ENCODE measurements around the gene FASTK. TPM values are rescaled to one million over a fixed set of nuclear protein-coding genes. Genes with fewer than 3 reads are reported as not detected.
A peak's percentile ranks its signal among the peaks of the same experiment; 100 is the strongest.

Gene FASTK
- total RNA-seq, 1 donor from 2014 or later = 96.3 TPM

- no peak for DNase-seq (ENCODE audit: low spot score)
- Mint-ChIP-seq H3K27me3 (ENCODE audit: insufficient read depth) (no peaks in the 10 kb centered on the region), H3K9me3 (no peaks in the 10 kb centered on the region), H3K27ac (peak overlapping the region; percentile 29), H3K36me3 (ENCODE audit: low read depth) (peaks cover 4% of the 10 kb centered on the region), H3K4me1 (ENCODE audit: low read depth) (peaks cover 39% of the 10 kb centered on the region), H3K4me3 (peak overlapping the region; percentile 86)
- intact Hi-C loops (cut with micrococcal nuclease) = no loop called here
Observed at GRCh38 chr7:151061213-151062110, 19.1 kb downstream of the FASTK start.

DNA sequence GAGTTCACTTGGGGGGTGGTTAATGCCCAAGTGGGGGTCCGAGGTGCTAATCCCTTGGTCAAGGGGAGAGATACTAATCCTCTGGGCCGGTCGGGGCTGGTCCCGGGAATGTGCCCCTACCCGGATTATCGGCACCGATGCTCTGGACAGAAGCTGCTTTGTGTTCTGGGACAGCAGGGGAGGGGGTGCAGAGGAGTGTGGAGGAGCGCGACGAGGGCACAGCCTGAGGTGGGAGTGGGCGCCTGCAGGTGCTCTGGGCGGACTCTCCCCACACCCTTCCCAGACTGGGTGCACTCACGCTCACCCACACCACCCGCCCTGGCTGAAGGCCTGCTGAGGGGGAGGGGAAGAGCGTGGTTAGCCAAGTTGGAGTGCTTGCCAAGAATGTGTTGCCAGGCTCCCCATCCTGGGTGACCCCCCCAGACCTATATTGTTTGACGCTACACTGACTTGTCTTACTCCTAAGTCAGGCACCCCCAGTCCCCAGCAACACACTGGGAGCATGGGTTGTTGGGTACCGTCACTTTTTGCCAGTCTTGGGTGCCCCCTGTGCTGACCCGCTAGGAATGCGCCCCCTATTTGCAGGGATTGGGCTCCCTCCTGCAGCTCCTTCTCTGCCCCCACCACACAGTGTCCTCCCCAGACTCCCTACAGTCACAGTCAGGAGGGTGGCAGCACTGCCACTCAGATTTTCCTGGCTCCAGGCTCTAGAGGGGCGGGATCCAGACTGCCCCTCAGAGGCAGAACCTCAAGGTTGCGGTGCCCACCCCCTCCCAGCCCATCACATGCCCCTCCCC, 20.0 kb downstream of the FASTK start:
- Mint-ChIP-seq H3K4me3 (peak overlapping the region; percentile 86), H3K4me1 (ENCODE audit: low read depth) (peaks cover 44% of the 10 kb centered on the region), H3K9me3 (no peaks in the 10 kb centered on the region), H3K27ac (peak overlapping the region; percentile 34), H3K27me3 (ENCODE audit: insufficient read depth) (no peaks in the 10 kb centered on the region), H3K36me3 (ENCODE audit: low read depth) (peaks cover 4% of the 10 kb centered on the region)
- intact Hi-C loops (cut with micrococcal nuclease) = no loop called here
- DNase-seq (ENCODE audit: low spot score) = no peak

- no peaks in the 10 kb centered on the region for H3K9me3 Mint-ChIP-seq
- H3K4me1 Mint-ChIP-seq (ENCODE audit: low read depth) = peaks cover 44% of the 10 kb centered on the region
- H3K4me3 Mint-ChIP-seq = peak overlapping the region; percentile 86
- H3K27me3 Mint-ChIP-seq (ENCODE audit: insufficient read depth) = no peaks in the 10 kb centered on the region
- no peaks in the 10 kb centered on the region for H3K36me3 Mint-ChIP-seq (ENCODE audit: low read depth)
- intact Hi-C loops (cut with micrococcal nuclease) = no loop called here
- H3K27ac Mint-ChIP-seq = peak overlapping the region; percentile 34
- no peak for DNase-seq (ENCODE audit: low spot score)
Observed at GRCh38 chr7:151060113-151060415, 20.5 kb downstream of the FASTK start.

DNA sequence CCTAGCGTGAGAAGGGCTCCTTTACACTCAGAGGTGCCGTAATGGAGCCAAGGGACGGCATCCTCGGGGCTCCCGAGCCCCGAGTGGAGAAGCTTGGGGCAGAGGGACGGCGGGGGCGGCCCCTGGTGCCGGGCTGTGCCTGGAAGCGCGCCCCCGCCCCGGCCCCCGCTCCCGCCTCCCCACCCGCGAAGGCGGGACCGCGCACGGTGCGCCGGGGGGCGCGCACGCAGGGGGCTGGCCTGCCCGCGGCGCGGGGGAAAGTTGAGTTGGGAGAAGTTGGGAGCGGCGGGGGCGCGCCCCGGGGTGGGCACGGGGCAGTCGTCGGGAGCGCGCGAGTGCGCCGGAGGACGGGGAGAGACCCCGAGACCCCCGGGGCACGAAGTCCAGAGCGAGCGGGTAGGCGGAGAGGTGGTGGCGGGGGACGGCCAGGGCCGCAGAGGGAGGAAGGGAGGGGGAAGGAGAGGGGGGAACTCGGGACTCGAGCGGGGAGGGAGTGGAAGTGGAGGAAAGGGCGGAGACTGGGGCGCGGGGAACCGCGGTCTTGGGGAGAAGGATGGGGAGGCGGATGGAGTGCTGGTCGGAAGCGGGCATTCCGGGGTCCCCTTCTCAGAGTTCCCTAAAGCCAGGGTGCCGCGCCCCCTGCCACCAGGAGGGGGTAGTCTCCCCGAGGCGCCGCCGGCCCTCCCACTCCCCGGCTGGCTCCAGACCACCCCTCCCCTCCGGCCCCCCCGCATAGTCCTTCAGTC, 21.1 kb downstream of the FASTK start, which contains the start of gene SLC4A2:
SLC4A2 (plus strand) TSS at position 223 of the 746 bp plus-strand sequence. CDS start 2,399 bp downstream, outside the sequence.
- DNase-seq (ENCODE audit: low spot score) = peak; percentile 70
- peak within 1 kb of the TSS; percentile 92 for H3K27ac Mint-ChIP-seq
- no peaks in the 10 kb centered on the region for H3K9me3 Mint-ChIP-seq
- H3K4me3 Mint-ChIP-seq = peak within 1 kb of the TSS; percentile 93
- peaks cover 44% of the 10 kb centered on the region for H3K4me1 Mint-ChIP-seq (ENCODE audit: low read depth)
- H3K27me3 Mint-ChIP-seq (ENCODE audit: insufficient read depth) = no peaks in the 10 kb centered on the region
- intact Hi-C loops (cut with micrococcal nuclease) = loop anchor here (1.0 to 2.0 kb wide), 2 partner anchors 41 to 52 kb away; no protein-coding TSS in a partner anchor
- H3K36me3 Mint-ChIP-seq (ENCODE audit: low read depth) = no peaks in the 10 kb centered on the region

GRCh38 chr7:151058781-151059366, 21.7 kb downstream of the FASTK start:
- H3K4me1 Mint-ChIP-seq (ENCODE audit: low read depth) = peaks cover 44% of the 10 kb centered on the region
- no peaks in the 10 kb centered on the region for H3K36me3 Mint-ChIP-seq (ENCODE audit: low read depth)
- H3K9me3 Mint-ChIP-seq = no peaks in the 10 kb centered on the region
- intact Hi-C loops (cut with micrococcal nuclease) = loop anchor here (1.0 to 2.0 kb wide), 7 partner anchors 20 to 737 kb away; partner anchors contain the start of genes ABCB8, ABCF2 and FASTK
- peak overlapping the region; percentile 93 for H3K4me3 Mint-ChIP-seq
- H3K27me3 Mint-ChIP-seq (ENCODE audit: insufficient read depth) = no peaks in the 10 kb centered on the region
- peak overlapping the region; percentile 92 for H3K27ac Mint-ChIP-seq
- DNase-seq (ENCODE audit: low spot score) = no peak

GRCh38 chr7:151057989-151058780, 22.4 kb downstream of the FASTK start:
- DNase-seq (ENCODE audit: low spot score) = peak; percentile 95
- no peaks in the 10 kb centered on the region for H3K36me3 Mint-ChIP-seq (ENCODE audit: low read depth)
- H3K27ac Mint-ChIP-seq = peak overlapping the region; percentile 92
- no peaks in the 10 kb centered on the region for H3K9me3 Mint-ChIP-seq
- peak overlapping the region; percentile 93 for H3K4me3 Mint-ChIP-seq
- intact Hi-C loops (cut with micrococcal nuclease) = loop anchor here (1.0 to 2.0 kb wide), 7 partner anchors 19 to 736 kb away; partner anchors contain the start of genes ABCB8, ABCF2 and FASTK
- peaks cover 46% of the 10 kb centered on the region for H3K4me1 Mint-ChIP-seq (ENCODE audit: low read depth)
- H3K27me3 Mint-ChIP-seq (ENCODE audit: insufficient read depth) = no peaks in the 10 kb centered on the region

DNA sequence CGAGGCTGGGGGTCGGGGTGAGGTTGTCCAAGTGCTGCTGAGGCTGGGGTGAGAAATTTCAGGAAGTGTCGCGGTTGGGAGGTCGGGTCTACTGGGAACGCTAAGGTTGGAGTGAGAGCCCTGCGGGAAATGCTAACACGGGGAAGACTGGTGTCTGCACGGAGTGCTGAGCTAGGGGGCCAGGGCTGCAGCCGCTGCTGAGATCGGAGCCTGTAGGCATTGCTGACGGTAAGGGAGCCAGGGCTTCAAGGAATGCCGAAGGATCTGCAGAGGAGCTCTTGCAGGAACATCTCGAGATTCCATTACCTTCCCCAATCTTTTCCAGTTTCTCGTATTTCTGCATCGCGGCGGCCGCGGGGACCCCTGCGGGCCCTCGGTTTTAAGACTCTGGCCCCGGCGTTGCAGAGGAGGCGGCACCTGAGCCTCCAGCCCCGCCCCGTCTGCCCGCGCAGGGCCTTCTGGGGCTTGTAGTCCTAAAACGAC, 23.1 kb downstream of the FASTK start, which contains the start of gene CDK5:
CDK5 (minus strand) TSS at position 392 of the 483 bp plus-strand sequence; CDS start at position 343, 49 bp downstream.
- Mint-ChIP-seq H3K27me3 (ENCODE audit: insufficient read depth) (no peaks in the 10 kb centered on the region), H3K9me3 (no peaks in the 10 kb centered on the region), H3K36me3 (ENCODE audit: low read depth) (peaks cover 4% of the 10 kb centered on the region), H3K4me3 (peak within 1 kb of the TSS; percentile 93), H3K27ac (peak within 1 kb of the TSS; percentile 92), H3K4me1 (ENCODE audit: low read depth) (peaks cover 53% of the 10 kb centered on the region)
- intact Hi-C loops (cut with micrococcal nuclease) = loop anchor here (1.0 kb wide), 1 partner anchor 49 kb away; no protein-coding TSS in a partner anchor
- DNase-seq (ENCODE audit: low spot score) = no peak

GRCh38 chr7:151056666-151057505, 23.7 kb downstream of the FASTK start:
- peaks cover 5% of the 10 kb centered on the region for H3K36me3 Mint-ChIP-seq (ENCODE audit: low read depth)
- H3K4me1 Mint-ChIP-seq (ENCODE audit: low read depth) = peaks cover 55% of the 10 kb centered on the region
- intact Hi-C loops (cut with micrococcal nuclease) = loop anchor here (1.0 kb wide), 1 partner anchor 49 kb away; no protein-coding TSS in a partner anchor
- H3K9me3 Mint-ChIP-seq = no peaks in the 10 kb centered on the region
- no peak for DNase-seq (ENCODE audit: low spot score)
- peak overlapping the region; percentile 93 for H3K4me3 Mint-ChIP-seq
- H3K27me3 Mint-ChIP-seq (ENCODE audit: insufficient read depth) = no peaks in the 10 kb centered on the region
- peak overlapping the region; percentile 92 for H3K27ac Mint-ChIP-seq

- intact Hi-C loops (cut with micrococcal nuclease) = no loop called here
- Mint-ChIP-seq H3K4me3 (peak overlapping the region; percentile 93), H3K9me3 (no peaks in the 10 kb centered on the region), H3K27ac (no peak overlapping the region), H3K36me3 (ENCODE audit: low read depth) (peaks cover 5% of the 10 kb centered on the region), H3K4me1 (ENCODE audit: low read depth) (peaks cover 49% of the 10 kb centered on the region), H3K27me3 (ENCODE audit: insufficient read depth) (no peaks in the 10 kb centered on the region)
- no peak for DNase-seq (ENCODE audit: low spot score)
Observed at GRCh38 chr7:151056283-151056665, 24.3 kb downstream of the FASTK start.

DNA sequence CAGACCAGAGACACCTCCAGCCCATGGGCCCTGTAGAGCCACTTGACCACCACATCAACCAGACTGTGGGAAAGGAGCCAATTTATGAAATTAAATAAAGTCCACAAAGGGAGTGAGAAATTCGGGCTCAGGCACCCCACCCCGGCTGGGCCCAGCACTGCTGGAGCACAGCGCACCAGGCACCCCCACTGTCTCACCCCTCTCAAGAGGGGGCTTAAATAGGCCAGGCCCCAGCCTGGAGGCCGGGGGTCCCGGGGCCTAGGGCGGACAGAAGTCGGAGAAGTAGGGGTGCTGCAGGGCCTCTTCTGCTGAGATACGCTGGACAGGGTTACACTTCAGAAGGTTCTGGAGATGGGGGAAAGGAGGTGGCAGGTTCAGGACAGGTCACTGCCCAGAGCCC, 26.9 kb downstream of the FASTK start:
- peaks cover 10% of the 10 kb centered on the region for H3K27me3 Mint-ChIP-seq (ENCODE audit: insufficient read depth)
- H3K36me3 Mint-ChIP-seq (ENCODE audit: low read depth) = peaks cover 5% of the 10 kb centered on the region
- H3K9me3 Mint-ChIP-seq = no peaks in the 10 kb centered on the region
- H3K4me3 Mint-ChIP-seq = no peak overlapping the region
- no peak for DNase-seq (ENCODE audit: low spot score)
- no peak overlapping the region for H3K27ac Mint-ChIP-seq
- peaks cover 33% of the 10 kb centered on the region for H3K4me1 Mint-ChIP-seq (ENCODE audit: low read depth)
- intact Hi-C loops (cut with micrococcal nuclease) = no loop called here

DNA sequence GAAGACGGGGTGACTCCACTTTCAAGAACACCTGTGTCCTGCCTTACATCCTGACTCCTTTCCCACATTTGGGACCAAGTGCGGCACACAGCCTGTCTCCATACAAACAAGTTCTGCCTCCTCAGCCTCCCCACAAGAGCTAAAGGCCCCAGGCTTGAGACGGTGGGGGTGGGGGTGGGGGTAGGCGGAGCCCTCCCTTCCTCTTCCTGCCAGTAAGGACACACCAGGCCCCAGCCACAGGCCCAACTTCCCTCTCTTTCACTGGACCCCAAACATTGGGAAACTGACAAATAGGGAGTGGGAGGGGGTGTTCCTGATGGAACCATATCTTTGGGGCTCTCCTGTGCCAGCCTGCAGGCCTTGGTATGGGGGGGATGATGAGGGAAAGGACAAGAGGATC, 27.5 kb downstream of the FASTK start:
- H3K4me3 Mint-ChIP-seq = no peak overlapping the region
- H3K9me3 Mint-ChIP-seq = no peaks in the 10 kb centered on the region
- intact Hi-C loops (cut with micrococcal nuclease) = no loop called here
- H3K27me3 Mint-ChIP-seq (ENCODE audit: insufficient read depth) = peaks cover 10% of the 10 kb centered on the region
- no peak overlapping the region for H3K27ac Mint-ChIP-seq
- H3K4me1 Mint-ChIP-seq (ENCODE audit: low read depth) = peaks cover 29% of the 10 kb centered on the region
- H3K36me3 Mint-ChIP-seq (ENCODE audit: low read depth) = peaks cover 5% of the 10 kb centered on the region
- DNase-seq (ENCODE audit: low spot score) = no peak
